OCI-M2 (cell line): ENCODE results near the gene C17orf75.

Experiments
- DNase-seq: peaks from one replicate; lab custom pipeline; 2025; ENCODE audit not compliant: unreplicated experiment; lab: John Stamatoyannopoulos, UW

The C17orf75 gene

DNA sequence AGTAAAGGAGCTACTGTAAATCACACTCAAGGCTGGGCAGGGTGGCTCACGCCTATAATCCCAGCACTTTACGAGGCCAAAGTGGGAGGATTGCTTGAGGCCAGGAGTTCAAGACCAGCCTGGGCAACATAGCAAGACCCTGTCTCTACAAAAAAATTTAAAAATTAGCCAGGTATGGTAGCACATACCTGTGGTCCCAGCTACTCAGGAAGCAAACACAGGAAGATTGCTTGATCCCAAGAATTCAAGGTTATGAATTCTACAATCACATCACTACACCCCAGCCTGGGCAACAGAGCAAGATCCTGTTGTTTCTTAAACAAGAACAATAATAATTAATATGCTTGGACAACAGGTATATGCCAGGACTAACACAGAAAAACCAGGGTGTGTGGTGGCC, 63.2 kb downstream of the C17orf75 start:
- DNase-seq, result no peak
